Medulla oblongata (tissue), 1 donor: ENCODE data around the gene SLC25A36.
A peak's percentile ranks its signal among the peaks of the same experiment; 100 is the strongest.

Experiments
- DNase-seq: peaks from one replicate; pipeline ENCODE4 v3.0.0-alpha.2; 2015; ENCODE audit errors: extremely low spot score

Gene SLC25A36

GRCh38 chr3:140941434-140942220 lies at the start of gene SLC25A36:
SLC25A36 (plus strand) TSS chr3:140941836; CDS start chr3:140942055, 219 bp downstream.
- DNase-seq = peak; percentile 99

DNA sequence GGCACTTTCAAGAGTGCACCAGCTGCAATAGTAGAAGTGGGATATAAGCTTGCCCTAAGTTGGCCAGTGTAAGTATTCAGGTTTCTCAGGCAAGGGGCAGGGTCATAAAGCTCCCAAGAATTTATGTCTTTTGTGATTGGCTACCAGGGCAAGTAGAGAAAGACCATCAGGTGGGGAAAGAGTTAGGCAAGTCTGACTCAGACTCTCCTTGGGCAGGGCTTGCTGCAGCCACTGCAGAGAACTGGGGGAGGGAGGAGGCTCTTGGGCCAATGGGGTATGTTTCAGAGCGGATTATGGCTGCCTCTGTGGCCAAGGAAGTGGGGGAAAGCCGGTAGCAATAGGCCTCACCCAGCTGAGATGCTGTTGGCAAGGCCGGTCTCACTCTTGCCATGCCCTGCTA lies 44.6 kb upstream of the SLC25A36 start:
- no peak for DNase-seq

- peak; percentile 78 for DNase-seq
These were observed 43.1 kb upstream of the SLC25A36 start for GRCh38 chr3:140898340-140899180.

- no peak for DNase-seq
These were observed 42.3 kb upstream of the SLC25A36 start for GRCh38 chr3:140899363-140899762.

DNA sequence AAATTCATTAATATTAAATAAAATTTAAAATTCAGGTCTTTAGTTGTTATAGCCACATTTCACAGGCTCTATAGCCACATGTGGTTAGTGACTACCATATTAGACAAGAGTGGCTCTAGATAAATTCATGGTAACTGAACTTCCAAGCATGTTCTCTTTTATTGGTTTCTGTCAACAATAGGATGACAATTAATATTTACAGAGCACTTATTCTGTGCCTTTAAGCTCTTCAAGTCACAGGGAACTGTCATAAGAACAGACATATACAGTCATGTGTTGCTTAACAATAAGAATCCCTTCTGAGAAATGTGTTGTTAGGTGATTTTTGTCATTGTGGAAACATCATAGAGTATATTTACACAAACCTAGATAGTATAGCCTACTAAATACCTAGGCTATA lies 38.8 kb upstream of the SLC25A36 start:
- DNase-seq = no peak

DNA sequence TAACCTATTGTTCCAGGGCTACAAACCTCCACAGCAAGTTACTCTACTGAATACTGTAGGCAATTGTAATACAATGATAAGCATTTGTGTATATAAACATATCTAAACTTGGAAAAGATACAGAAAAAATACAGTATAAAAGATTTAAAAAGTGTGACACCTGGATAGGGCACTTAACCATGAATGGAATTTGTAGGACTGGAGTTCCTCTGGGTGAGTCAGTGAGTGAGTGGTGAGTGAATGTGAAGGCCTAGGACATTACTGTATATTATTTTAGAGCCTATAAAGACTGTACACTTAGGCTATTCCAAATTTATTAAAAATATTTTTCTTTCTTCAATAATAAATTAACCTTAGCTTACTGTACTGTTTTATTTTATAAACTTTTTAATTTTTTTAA lies 38.4 kb upstream of the SLC25A36 start:
- no peak for DNase-seq

- no peak for DNase-seq
These were observed 37.1 kb upstream of the SLC25A36 start for GRCh38 chr3:140904521-140904920.

DNA sequence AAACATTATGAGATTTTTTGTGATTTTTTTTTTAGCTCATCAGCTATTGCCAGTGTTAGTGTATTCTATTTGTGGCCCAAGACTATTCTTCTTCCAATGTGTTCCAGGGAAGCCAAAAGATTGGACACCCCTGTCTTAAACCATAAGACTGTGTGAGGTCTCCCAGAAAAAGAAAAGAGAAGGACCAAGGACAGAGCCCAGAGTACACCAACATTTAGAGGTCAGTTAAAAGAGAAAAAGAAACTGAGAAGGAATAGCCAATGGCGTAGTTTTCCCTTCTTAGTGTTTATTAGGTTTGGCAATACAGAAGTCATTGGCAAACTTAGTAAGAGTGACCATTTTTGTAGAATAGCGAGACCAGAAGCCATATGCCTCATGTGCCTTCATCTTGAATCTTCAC lies 36.1 kb upstream of the SLC25A36 start:
- DNase-seq = no peak

DNA sequence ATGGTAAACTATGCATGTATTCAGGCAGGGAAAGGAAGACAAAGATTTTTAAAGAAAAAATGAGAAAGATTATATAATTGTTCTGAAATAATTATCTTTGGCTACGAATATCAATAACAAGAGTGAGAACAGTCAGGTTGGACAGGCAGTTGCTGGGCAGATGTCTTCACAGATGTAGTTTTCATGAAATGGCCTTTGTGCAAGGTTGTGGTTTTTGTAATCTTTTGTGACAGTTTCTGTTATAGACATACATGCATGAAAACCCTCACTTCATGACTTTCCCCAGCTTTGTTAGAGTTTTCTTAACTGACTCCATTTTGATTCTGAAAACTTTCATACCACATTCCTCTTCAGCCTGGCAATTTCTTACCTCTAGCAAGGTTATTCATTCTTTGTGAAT lies 34.9 kb upstream of the SLC25A36 start:
- no peak for DNase-seq

GRCh38 chr3:140910860-140911259 lies 30.8 kb upstream of the SLC25A36 start:
- DNase-seq = peak; percentile 40

DNA sequence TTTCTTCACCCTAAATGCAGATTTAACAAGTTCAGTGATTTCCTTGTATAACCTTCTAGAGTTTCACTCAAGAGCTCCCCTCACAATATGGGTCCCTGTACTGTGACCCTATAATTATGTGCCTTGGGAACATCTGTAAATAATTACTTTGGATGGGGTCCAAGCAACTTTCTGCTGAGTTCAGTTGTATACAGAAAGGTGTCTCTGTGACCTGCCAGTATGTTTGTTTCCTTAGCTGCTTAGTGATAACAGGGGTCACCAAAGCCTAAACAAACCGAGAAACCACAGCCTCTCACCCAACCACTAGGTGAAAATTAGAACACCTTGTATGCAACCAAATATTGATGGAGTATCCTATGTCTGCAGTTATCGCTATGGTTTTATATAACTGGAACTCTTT lies 29.8 kb upstream of the SLC25A36 start:
- DNase-seq = no peak

DNA sequence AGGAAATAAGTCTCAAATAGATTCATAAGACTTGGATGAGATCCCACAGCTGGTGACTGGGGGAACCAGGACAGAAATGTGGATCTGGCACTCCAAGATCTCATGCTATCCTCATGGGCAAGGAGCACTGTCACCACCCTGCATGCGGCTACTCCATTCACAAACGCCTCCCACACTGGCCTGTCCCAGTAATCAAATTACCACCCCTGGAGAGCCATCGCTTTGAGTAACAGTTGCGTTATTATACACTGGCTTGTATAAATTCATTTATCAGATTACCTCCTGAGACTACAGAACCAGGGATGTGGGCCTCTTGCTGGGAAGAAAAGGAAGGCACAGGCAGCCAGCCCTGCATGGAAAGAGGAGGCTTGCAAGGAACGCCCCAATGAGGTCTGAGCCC lies 27.9 kb upstream of the SLC25A36 start:
- no peak for DNase-seq

DNA sequence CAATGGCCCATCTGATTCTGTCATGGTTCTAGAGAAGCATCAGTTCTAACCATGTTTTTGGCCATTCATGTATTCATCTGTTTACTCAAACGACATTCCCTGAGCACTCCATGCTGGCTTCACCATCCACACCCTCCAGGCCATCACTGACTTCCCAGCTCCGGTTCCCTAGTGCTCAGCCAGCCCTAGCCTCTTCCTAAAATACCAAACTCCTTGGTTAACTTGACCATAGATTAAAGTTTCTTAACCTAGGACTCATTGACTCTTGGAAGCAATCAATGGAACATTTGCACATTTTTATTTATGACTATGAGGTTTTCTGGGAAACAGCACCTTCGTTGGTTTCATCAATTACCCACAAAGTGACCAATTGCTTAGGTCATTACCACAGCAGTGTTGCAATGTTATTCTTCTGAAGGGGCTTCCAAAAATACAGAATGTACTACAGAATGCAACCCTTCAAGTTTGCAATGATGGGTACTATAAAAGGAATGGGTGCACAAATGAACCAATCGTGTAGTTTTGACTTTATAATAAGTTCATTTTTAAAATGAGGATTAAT lies 27.2 kb upstream of the SLC25A36 start:
- no peak for DNase-seq

DNA sequence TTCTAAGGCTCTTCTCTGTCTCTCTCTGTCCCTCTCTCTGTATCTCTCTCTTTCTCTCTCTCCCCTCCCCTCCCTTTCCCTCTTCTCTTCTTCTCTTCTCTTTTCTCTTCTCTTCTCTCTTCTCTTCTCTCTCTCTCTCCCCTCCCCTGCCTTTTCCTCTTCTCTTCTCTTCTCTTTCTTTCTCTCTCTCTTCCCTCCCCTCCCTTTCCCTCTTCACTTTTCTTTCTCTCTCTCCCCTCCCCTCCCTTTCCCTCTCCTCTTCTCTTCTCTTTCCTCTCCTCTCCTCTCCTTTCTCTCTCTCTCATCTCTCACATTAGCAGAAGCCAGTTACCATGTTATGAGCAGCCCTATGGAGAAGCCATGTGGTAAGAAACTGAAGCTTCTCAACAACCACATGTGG lies 25.0 kb upstream of the SLC25A36 start:
- no peak for DNase-seq

GRCh38 chr3:140917772-140918171 lies 23.9 kb upstream of the SLC25A36 start:
- no peak for DNase-seq

DNA sequence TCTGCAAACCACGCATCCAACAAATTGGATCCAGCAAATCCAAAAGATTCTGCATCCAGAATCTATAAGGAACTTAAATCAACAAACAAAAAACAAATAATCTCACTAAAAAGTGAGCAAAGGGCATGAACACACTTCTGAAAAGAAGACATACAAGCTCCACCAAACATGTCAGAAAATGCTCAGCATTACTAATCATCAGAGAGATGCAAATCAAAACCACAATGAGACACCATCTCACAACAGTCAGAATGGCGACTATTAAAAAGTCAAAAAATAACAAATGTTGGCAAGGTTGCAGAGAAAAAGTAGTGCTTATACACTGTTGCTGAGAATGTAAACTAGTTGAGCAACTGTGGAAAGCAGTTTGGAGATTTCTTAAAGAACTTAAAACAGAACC lies 21.6 kb upstream of the SLC25A36 start:
- DNase-seq = no peak

- DNase-seq = no peak
These were observed 19.0 kb upstream of the SLC25A36 start for GRCh38 chr3:140922634-140923033.

DNA sequence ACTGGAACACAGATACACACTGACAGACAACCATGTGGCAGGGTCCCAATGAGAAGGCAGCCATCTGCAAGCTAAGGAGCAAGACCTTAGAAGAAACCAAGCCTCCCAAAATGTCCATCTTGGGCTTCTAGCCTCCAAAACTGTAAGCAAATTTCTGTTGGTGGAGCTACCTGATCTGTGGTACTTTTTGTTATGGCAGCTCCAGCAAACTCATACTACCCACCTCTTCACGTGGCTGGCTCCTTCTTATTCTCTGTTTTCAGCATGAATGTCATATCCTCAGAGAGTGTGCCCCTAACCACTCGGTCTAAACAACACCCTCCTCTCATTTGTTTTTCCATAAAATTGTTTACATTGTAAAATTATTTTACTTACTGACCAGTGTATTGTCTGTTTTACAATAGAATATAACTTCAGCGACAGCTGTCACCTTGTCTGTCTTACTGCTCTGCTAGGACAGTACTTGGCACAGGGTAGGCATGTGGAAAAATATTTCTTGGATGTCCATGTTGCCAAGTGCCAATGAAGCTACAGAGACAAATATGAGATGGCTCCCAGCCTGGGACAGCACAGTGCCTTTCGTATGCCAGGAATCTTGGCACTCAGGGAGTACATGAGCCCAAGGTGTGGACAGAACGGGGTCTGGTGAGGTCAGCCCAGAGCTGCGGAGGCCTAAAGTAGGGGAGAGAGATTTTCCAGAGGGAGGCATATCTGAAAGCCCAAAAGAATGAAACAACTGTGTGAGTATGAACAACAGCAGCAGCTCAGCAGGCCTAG lies 17.4 kb upstream of the SLC25A36 start:
- DNase-seq = no peak

- no peak for DNase-seq
These were observed 14.2 kb upstream of the SLC25A36 start for GRCh38 chr3:140927279-140928069.

GRCh38 chr3:140929446-140929845 lies 12.2 kb upstream of the SLC25A36 start:
- DNase-seq = no peak

DNA sequence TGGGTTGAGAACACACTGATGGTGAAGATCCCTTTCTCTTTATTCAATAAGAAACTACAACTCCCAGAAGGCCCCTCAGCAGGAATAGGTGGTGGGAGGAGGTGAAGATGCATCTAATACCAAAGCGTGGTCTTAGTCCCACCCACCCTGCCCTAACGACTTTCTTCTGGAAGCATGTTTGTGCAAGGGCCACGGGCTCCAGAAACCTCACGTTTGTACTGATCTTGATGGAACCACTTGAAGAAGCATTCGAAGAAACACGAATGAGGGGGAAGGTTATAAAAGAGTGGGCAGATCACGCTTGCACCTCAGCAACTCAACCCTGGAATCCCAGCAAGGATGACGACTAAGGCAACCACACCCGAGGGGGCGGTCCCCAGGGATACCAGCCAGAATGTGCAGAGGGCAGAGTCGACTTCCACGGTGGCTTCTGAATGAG lies 10.6 kb upstream of the SLC25A36 start:
- DNase-seq = no peak
